Panc1 (cell line): ENCODE measurements around the gene RBM8A.

ENCODE experiments used
- CTCF ChIP-seq: fragments of 450-650 bp; IDR thresholded peaks from 2 replicates; pipeline ENCODE4 v1.5.1; 2017; ENCODE audit warnings: mild to moderate bottlenecking
- POLR2AphosphoS5 ChIP-seq: IDR thresholded peaks from 2 replicates; pipeline ENCODE4 v1.6.1; 2012; ENCODE audit warnings: mild to moderate bottlenecking, low read depth, low read length, moderate library complexity
- REST ChIP-seq, 2 experiments: IDR thresholded peaks; 2 replicates each; pipeline ENCODE4 v1.6.1; 2011 to 2012; ENCODE audit warnings: low read depth in 2 of 2, control low read depth in 1 of 2, low read length in 1 of 2, mild to moderate bottlenecking in 1 of 2, moderate library complexity in 1 of 2; ENCODE audit not compliant: insufficient read depth in 1 of 2
- TCF7L2 ChIP-seq: IDR thresholded peaks from 2 replicates; pipeline ENCODE4 v1.6.1; 2011; ENCODE audit warnings: mild to moderate bottlenecking, low read depth, low read length, inconsistent platforms

GRCh38 chr1:145937436-145937835, 10.2 kb upstream of the RBM8A start:
- TF ChIP-seq CTCF (no peak), POLR2AphosphoS5 (no peak), REST (IDR thresholded peaks at IDR 0.05; ENCODE audit: insufficient read depth in 1 of 2, low read depth in 2 of 2, low read length in 1 of 2) (no peak), TCF7L2 (no peak)
